Renal cortical epithelial cell (primary cell): ENCODE data around the gene ZMYM2. TPM values are rescaled to one million over a fixed set of nuclear protein-coding genes. Genes with fewer than 3 reads are reported as not detected.

Source experiments
- DNase-seq: peaks from one replicate; pipeline ENCODE4 v3.0.0-alpha.2; 2011; ENCODE audit warnings: low read depth
- total RNA-seq: library from RNA; depleted of rRNA; stranded (reverse); fragments of >200 nt; gene quantifications from 2 replicates; pipeline ENCODE4 v1.2.3, GENCODE V29; 2014

The ZMYM2 gene
- total RNA-seq, 1 donor from 2014 or later = 105 TPM

DNA sequence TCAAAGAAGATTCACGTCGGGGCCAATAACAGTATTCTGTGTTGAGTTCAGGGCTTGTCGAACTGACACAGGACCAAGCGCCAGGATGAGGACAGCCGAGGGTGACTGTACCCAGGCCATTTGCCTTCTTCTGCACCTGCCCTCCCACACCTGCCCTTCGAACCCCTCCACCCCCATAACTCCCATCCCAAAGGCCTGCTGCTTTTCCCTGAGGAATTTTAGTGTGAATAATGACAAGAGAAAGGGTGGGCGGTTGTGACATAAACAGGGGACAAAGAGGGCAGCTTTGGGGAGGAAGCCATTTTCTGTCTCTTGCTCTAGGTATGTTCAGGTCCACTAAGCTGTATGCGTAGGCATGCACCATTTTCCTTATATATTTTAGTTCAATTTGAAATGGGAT is 176.2 kb downstream of the ZMYM2 start:
- no peak for DNase-seq

DNA sequence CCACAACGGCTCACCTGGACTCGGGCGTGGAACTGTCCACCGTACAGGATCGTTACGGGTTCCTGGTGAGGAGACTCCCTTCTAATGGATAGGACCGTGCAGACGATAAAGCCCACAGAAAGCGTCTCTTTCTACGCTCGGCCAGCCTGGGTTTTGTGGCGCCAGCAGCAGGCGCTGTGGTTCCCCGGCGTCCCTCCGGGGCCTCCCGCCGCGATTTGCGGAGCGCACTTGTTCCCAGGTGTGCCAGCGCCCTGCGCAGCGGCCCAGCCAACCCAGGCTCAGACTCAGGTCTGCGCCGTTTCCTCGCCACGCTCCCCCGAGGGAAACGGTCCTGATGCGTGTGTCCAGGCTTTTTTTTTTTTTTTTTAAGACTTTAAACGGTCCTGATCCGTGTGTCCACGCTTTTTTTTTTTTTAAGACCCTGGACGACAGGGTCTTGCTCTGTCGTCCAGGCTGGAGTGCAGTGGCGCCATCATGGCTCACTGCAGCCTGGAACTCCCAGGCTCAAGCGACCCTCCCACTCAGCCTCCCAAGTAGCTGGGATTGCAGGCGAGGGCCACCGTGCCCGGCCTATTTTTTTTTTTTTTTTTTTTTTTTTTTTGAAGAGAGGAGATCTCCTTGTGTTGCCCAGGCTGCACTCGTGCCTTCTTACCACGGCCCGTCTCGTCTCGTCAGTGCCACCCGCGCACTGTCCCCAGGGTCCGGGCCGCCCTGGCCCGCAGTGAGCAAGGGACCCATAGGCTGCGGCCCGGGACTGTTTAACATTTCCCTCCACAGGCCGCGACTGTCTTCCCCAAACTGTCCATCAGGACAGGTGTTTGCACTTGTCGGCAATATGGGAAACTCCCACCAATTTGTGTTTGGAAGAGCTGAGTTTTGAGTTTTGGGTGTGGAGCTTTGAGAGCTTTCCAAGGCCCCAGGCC is 178.5 kb downstream of the ZMYM2 start:
- no peak for DNase-seq

DNA sequence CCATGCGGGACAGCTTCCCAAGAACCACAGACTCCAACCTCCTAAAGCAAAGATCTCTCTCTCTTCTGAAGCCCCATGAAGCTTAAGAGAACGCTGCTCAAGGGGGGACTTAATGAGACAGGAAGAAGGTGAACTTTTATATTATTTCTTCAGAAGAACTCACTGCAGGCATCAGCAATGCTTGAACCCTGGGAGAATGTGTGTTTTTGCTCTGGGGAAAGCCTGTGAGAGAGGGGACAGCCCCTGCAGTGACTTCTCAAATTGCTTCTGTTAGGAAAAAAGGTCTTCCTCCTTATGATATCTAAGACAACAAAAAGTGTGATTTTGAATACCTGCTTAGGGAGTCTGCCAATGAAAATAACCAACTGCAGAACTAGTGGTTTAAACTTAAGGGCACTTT is 179.3 kb downstream of the ZMYM2 start:
- no peak for DNase-seq

DNA sequence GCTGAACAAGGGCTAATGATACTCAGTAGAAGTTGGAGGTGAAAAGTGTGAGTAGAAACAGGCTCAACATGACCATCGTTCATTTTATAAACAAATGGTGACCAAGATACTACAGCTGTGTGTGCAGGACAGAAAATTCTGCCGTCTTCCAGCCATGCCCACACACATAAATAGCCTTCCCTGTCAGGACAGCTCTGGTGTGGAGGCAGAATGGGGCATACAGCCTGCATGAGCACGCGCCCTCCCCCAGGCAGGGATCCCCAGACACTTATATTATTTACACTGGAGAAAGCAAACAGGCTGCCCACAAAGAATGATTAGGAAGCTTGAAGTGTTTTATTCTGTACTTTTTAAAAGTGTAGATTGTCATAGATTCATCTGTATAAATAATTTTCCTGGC is 182.0 kb downstream of the ZMYM2 start:
- DNase-seq = no peak

Other genes starting within 250 kb of the ZMYM2 start
- 71.4 and 81.0 TPM in 2 replicates for gene PSPC1, start 175.8 kb upstream of the ZMYM2 start, total RNA-seq
- 15.8 and 18.9 TPM in 2 replicates for gene ZMYM5, start 95.1 kb upstream of the ZMYM2 start, total RNA-seq
- gene GJA3, start 202.3 kb downstream of the ZMYM2 start, total RNA-seq = 0.05 TPM in 1 of 2 replicates, not detected in the other
- gene GJB2, start 234.2 kb downstream of the ZMYM2 start, total RNA-seq = 0.75 and 13.2 TPM in 2 replicates